ENCODE data around the gene CDHR1.

DNA sequence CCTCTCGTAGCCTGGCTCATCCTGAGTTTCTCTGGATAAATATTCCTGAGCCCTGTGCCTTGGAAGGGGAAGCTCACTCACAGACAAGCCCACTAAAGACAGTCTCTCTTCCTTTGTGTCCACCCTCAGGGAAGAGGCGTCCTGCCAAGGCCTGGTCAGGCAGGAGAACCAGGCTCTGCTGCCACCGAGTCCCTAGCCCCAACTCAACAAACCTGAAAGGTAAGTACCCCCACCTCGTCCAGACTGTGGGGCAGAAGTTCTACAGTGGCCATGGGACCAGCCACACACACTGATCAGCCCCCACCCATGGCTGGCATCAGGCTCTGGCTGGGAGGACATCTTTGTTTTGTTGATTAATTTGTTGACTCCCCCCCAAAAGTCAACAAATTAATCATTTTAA is 18.0 kb upstream of the CDHR1 start:
- TF ChIP-seq, protein P1, sequence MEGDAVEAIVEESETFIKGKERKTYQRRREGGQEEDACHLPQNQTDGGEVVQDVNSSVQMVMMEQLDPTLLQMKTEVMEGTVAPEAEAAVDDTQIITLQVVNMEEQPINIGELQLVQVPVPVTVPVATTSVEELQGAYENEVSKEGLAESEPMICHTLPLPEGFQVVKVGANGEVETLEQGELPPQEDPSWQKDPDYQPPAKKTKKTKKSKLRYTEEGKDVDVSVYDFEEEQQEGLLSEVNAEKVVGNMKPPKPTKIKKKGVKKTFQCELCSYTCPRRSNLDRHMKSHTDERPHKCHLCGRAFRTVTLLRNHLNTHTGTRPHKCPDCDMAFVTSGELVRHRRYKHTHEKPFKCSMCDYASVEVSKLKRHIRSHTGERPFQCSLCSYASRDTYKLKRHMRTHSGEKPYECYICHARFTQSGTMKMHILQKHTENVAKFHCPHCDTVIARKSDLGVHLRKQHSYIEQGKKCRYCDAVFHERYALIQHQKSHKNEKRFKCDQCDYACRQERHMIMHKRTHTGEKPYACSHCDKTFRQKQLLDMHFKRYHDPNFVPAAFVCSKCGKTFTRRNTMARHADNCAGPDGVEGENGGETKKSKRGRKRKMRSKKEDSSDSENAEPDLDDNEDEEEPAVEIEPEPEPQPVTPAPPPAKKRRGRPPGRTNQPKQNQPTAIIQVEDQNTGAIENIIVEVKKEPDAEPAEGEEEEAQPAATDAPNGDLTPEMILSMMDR (IDR thresholded peaks at IDR 0.05) = no peak
- no peak for TF ChIP-seq POLR2A (IDR thresholded peaks at IDR 0.05)
- TF ChIP-seq POLR2AphosphoS5 (IDR thresholded peaks at IDR 0.05) = no peak

All from stomach (tissue), 4 donors.